BLaER1 (cell line): ENCODE results near the gene CEBPZ.
"Not testable (repeated sequence)": the region's sequence is repeated elsewhere in the genome, so short reads cannot be mapped to it uniquely, and the experiment has no call there.

Source experiments
- H3K27ac ChIP-seq: shearing (Covaris generic); formaldehyde crosslinking; 2 replicates; pipeline ENCODE4 v1.8.1; 2022
- H3K27me3 ChIP-seq: shearing (Covaris generic); formaldehyde crosslinking; 2 replicates; pipeline ENCODE4 v1.8.1; 2022
- H3K36me3 ChIP-seq: shearing (Covaris generic); formaldehyde crosslinking; 2 replicates; pipeline ENCODE4 v1.8.1; 2022
- H3K4me1 ChIP-seq: shearing (Covaris generic); formaldehyde crosslinking; 2 replicates; pipeline ENCODE4 v1.8.1; 2022
- H3K4me2 ChIP-seq: shearing (Covaris generic); formaldehyde crosslinking; 2 replicates; pipeline ENCODE4 v1.8.1; 2022
- H3K4me3 ChIP-seq: shearing (Covaris generic); formaldehyde crosslinking; 2 replicates; pipeline ENCODE4 v1.8.1; 2022
- H3K9ac ChIP-seq: shearing (Covaris generic); formaldehyde crosslinking; 2 replicates; pipeline ENCODE4 v1.8.1; 2022
- H3K9me3 ChIP-seq: shearing (Covaris generic); formaldehyde crosslinking; 2 replicates; pipeline ENCODE4 v1.8.1; 2022
- H4K20me1 ChIP-seq: shearing (Covaris generic); formaldehyde crosslinking; 2 replicates; pipeline ENCODE4 v1.8.1; 2022
- Cebpa-rat ChIP-seq: shearing (Covaris generic); IDR thresholded peaks from 2 replicates; pipeline ENCODE4 v1.8.1; 2022

Gene CEBPZ

DNA sequence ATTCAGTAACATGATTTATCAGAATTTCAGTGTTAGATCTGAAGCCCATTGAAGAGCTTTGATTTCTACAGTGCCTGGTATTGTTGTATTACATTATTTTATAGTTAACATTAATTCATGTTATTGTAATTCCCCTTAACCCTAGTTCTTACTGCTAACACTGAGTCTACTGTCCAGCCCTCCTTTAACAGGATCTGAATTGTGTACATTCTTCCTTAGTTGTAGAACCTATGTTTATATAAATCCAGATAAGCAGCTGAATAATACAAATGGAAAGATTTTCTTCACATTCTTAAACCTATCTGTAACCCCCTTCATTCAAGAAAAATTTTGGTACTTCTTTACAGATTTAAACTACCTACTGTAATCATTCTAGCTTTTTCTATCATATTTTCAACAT, 14.8 kb upstream of the CEBPZ start:
- H3K4me3 ChIP-seq, result no peak overlapping the region
- H3K27me3 ChIP-seq, result no peaks in the 10 kb centered on the region
- H3K4me1 ChIP-seq, result no peaks in the 10 kb centered on the region
- H3K9me3 ChIP-seq, result 0 out of 2 replicates have a peak, but pooled peaks cover 4% of the 10 kb centered on the region
- H3K27ac ChIP-seq, result no peak overlapping the region
- H3K36me3 ChIP-seq, result peaks cover 89% of the 10 kb centered on the region
- no peaks in the 10 kb centered on the region for H4K20me1 ChIP-seq
- H3K4me2 ChIP-seq, result no peak overlapping the region
- no peak overlapping the region for H3K9ac ChIP-seq
- TF ChIP-seq Cebpa-rat, result no peak

DNA sequence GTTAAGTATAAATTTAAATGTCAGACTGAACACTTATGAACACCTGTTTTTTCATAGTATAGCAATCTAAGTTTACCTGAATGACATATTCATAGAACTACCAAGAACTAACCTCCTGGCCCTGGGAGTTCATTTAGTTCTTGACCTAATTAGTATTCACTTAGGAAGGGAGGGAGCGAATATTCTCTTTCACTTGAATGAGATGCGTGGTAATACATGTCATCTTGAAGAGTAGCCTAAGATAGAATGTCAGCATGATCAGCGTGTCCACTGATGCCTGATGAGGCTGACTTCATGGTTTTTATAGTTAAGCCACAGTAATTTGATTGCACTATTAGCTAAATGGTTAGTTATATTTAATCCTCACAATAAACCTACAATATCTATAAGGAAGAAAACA, 13.4 kb upstream of the CEBPZ start:
- H3K36me3 ChIP-seq, result peaks cover 83% of the 10 kb centered on the region

DNA sequence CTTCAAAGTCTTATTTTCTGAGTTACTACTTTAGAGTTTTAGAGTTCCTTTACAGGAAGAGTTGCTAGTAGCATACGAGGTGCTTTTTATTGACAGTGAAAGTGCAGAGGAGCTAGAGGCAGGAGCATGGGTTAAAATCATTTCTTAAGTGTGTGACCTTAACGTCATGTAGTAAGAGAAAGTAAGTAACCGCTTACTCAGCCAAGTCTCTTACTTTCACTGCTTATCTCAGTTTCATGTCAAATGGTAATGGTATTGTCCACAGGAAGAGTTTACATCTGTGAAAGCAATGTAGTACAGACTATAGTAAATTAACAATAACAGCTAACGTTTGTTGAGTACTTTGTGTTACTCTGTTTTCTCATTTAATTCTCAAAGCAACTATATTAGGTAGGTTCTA, 12.6 kb upstream of the CEBPZ start:
- H3K9me3 ChIP-seq, result 0 out of 2 replicates have a peak, but pooled peaks cover 4% of the 10 kb centered on the region
- H3K9ac ChIP-seq, result no peak overlapping the region
- no peaks in the 10 kb centered on the region for H3K27me3 ChIP-seq
- no peak overlapping the region for H3K27ac ChIP-seq
- H3K36me3 ChIP-seq, result peaks cover 82% of the 10 kb centered on the region
- no peaks in the 10 kb centered on the region for H3K4me1 ChIP-seq
- no peaks in the 10 kb centered on the region for H4K20me1 ChIP-seq
- no peak overlapping the region for H3K4me2 ChIP-seq
- no peak for TF ChIP-seq Cebpa-rat
- H3K4me3 ChIP-seq, result no peak overlapping the region

More for the DNA sequence above, 13.4 kb upstream of the CEBPZ start:
- Histone ChIP-seq H3K27ac (no peak overlapping the region), H3K9ac (no peak overlapping the region), H3K4me3 (no peak overlapping the region), H4K20me1 (no peaks in the 10 kb centered on the region), H3K4me2 (no peak overlapping the region), H3K4me1 (no peaks in the 10 kb centered on the region), H3K9me3 (0 out of 2 replicates have a peak, but pooled peaks cover 4% of the 10 kb centered on the region), H3K27me3 (no peaks in the 10 kb centered on the region)
- no peak for TF ChIP-seq Cebpa-rat

DNA sequence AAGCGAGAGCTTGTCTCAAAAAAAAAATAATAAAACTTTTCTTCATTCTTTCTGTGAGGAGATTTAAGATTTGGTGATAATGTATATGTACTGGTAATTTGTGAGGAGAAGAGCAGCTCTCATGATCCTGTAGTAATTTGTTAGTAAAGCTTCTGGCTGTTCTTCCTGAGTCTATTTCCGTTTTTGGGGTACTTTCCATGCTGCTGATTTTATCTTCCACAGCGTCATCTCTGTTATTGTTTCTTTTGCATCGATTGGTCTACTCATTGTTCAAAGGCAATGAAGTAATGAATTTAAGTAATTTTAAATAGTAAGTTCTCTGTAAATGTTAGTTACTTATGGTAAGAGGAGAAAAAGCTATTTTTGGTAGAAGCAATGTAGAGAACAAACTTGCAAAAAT, 12.0 kb upstream of the CEBPZ start:
- Histone ChIP-seq H3K27ac (no peak overlapping the region), H3K36me3 (peaks cover 82% of the 10 kb centered on the region), H3K9me3 (0 out of 2 replicates have a peak, but pooled peaks cover 4% of the 10 kb centered on the region), H3K9ac (no peak overlapping the region), H3K4me2 (no peak overlapping the region), H3K4me1 (no peaks in the 10 kb centered on the region), H3K27me3 (no peaks in the 10 kb centered on the region), H4K20me1 (no peaks in the 10 kb centered on the region), H3K4me3 (no peak overlapping the region)
- TF ChIP-seq Cebpa-rat, result no peak

DNA sequence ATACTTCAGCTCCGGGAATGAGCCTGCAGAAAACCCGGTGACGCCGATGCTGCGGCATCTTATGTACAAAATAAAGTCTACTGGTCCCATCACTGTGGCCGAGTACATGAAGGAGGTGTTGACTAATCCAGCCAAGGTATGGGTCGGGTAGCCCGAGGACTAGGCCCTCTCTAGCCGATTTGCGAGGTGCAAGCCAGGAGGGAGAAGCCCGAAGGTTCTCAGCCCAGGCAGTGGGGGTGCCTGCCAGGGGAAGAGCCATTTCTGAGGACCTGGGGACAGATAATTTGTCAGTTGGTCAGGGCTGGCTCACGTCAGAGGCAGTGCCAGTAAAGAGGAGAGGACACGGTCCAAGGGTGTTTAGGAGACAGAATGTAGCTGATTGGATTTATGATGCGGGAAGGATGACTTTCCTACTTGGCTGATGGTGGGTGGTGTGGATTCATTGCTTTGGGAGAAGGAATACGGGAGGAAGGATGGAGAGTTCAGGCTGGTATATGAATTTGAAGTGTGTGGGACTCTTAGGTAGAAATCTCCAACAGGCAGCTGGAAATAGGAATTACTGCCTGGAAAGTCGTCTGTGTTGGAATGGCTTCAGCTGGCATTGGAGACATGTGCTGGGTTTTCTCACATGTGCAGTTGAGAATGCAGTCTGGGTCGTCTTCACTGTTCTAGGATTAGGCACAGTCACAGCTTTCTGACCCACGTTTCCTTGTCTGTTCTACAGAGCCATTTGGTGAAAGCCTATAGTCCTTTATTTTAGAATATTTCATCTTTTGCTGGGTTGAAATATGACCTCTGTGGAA, 936 bp upstream of the CEBPZ start:
- Histone ChIP-seq H3K36me3 (peaks cover 50% of the 10 kb centered on the region), H3K4me1 (peaks cover 40% of the 10 kb centered on the region), H3K27ac (peak overlapping the region; percentile 93), H3K4me3 (peak overlapping the region; percentile 95), H4K20me1 (peaks cover 45% of the 10 kb centered on the region), H3K4me2 (peak overlapping the region; percentile 99), H3K9me3 (no peaks in the 10 kb centered on the region), H3K27me3 (no peaks in the 10 kb centered on the region), H3K9ac (peak overlapping the region; percentile 91)
- no peak for TF ChIP-seq Cebpa-rat

DNA sequence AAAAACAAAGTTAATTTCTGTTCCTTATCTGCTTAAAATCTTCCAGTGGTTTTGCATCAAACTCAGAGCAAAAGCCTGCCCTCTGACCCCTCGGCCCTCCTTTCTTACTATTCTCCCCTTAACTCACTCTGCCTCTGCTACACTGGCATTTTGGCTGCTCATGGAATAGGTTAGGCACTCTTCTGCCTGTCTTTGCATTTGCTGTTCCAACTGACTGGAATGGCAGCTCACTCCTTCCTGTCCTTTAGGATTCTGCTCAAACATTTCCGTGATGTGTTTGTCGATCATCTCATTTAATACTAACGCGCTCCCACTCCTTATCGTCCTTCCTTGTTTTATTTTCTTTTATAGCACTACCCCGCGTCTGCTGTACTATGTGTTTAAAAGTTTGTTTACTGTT, 815 bp downstream of the CEBPZ start:
- peak overlapping the region; percentile 91 for H3K9ac ChIP-seq
- H3K4me2 ChIP-seq, result peak overlapping the region; percentile 99
- peak overlapping the region; percentile 95 for H3K4me3 ChIP-seq
- H3K9me3 ChIP-seq, result no peaks in the 10 kb centered on the region
- no peaks in the 10 kb centered on the region for H3K27me3 ChIP-seq
- H3K4me1 ChIP-seq, result peaks cover 50% of the 10 kb centered on the region
- no peak for TF ChIP-seq Cebpa-rat
- peaks cover 60% of the 10 kb centered on the region for H4K20me1 ChIP-seq
- peak overlapping the region; percentile 93 for H3K27ac ChIP-seq
- H3K36me3 ChIP-seq, result peaks cover 48% of the 10 kb centered on the region

DNA sequence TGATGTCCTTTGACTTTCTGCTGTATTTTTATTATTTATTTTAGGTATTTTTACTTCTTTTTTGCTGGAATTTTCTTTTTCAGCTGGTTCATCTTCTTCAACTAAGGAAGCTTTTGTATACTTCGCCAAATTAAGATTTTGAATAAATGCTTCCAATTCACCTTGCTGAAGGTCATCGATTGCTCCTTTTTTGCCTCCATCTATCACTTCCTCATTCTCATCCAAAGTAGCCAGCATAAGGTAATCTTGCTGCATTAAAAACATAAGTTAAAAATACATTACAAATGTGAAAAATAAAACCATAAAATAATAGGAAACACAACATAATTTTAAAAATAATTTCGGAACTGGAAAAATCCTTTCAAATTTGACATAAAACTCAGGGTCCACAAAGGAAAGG, 2.6 kb downstream of the CEBPZ start:
- Histone ChIP-seq H3K27ac (no peak overlapping the region), H3K27me3 (no peaks in the 10 kb centered on the region), H3K9ac (no peak overlapping the region), H4K20me1 (peaks cover 74% of the 10 kb centered on the region), H3K4me2 (no peak overlapping the region), H3K36me3 (peaks cover 35% of the 10 kb centered on the region), H3K4me1 (peaks cover 50% of the 10 kb centered on the region), H3K9me3 (no peaks in the 10 kb centered on the region), H3K4me3 (no peak overlapping the region)
- TF ChIP-seq Cebpa-rat, result no peak

DNA sequence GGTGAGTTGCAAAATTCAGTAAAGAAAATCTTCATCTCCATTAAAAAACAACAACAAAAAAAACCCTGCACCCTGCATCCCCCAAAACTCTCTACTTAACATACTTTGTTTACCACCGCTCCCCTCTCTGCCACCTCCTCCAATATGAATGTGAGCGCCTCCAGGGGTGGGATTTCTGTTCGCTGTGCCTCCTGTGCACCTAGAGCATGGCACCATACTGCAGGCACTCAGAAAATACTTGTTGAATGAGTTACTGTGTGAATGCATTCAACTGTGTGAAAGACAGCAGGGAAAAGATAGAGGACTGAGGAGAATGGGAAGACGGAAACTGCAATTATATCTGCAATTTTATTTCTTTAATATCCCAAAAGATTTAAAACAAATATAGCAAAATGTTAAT, 4.5 kb downstream of the CEBPZ start:
- Histone ChIP-seq H3K27ac (no peak overlapping the region), H4K20me1 (peaks cover 84% of the 10 kb centered on the region), H3K4me3 (no peak overlapping the region), H3K4me1 (peaks cover 35% of the 10 kb centered on the region), H3K9ac (no peak overlapping the region), H3K9me3 (no peaks in the 10 kb centered on the region), H3K27me3 (no peaks in the 10 kb centered on the region), H3K36me3 (peaks cover 54% of the 10 kb centered on the region), H3K4me2 (0 out of 2 replicates have a peak overlapping the region, but pooled peaks have one; percentile 13)
- TF ChIP-seq Cebpa-rat, result no peak

DNA sequence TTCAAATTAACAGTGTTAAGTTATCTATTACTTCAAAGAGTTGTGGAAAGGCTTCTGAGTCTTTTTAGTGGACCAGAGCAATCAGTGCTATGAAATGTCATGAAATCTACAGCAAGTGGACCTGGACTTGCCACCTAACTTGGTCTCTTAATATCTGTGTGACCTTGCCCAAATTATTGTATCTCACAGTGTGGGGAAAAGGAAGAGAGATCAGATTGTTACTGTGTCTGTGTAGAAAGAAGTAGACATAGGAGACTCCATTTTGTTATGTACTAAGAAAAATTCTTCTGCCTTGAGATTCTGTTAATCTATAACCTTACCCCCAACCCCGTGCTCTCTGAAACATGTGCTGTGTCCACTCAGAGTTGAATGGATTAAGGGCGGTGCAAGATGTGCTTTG, 6.3 kb downstream of the CEBPZ start:
- H3K4me2 ChIP-seq, H3K27ac ChIP-seq, H3K9ac ChIP-seq, H3K4me3 ChIP-seq, H3K9me3 ChIP-seq, H3K27me3 ChIP-seq: not testable (repeated sequence)
- Histone ChIP-seq H4K20me1 (peaks cover 87% of the 10 kb centered on the region), H3K4me1 (peaks cover 31% of the 10 kb centered on the region), H3K36me3 (peaks cover 71% of the 10 kb centered on the region)

DNA sequence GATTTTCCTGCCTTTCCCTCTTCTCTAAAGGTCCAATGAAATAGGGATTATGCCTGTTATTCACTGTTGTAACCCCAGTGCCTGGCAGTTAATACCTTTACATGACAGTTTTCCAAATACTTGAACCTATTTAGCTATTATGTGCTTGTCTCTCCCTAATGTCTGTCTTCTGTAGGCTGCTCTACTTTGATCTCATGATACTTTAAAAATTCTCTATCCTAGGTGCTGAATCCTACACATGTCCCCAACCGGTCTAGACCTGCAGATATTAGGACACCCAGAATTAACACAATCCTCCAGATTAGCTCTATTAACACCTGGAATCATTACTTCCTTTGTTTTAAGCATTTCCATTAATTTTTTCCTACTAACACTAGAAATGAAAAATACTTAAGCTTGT, 7.3 kb downstream of the CEBPZ start:
- no peak overlapping the region for H3K9ac ChIP-seq
- no peaks in the 10 kb centered on the region for H3K27me3 ChIP-seq
- peaks cover 20% of the 10 kb centered on the region for H3K4me1 ChIP-seq
- no peak overlapping the region for H3K27ac ChIP-seq
- TF ChIP-seq Cebpa-rat, result no peak
- no peaks in the 10 kb centered on the region for H3K9me3 ChIP-seq
- H3K4me2 ChIP-seq, result no peak overlapping the region
- H3K4me3 ChIP-seq, result no peak overlapping the region
- peaks cover 81% of the 10 kb centered on the region for H4K20me1 ChIP-seq
- peaks cover 80% of the 10 kb centered on the region for H3K36me3 ChIP-seq
